ENCODE results near the gene CENPP.

Gene CENPP

GRCh38 chr9:92385477-92385876, 59.7 kb downstream of the CENPP start:
- no peak for TF ChIP-seq POLR2AphosphoS5 (IDR thresholded peaks at IDR 0.05; ENCODE audit: low read depth, low read length)
- no peak for TF ChIP-seq POU2F2 (IDR thresholded peaks at IDR 0.05; ENCODE audit: low read depth, low read length)
- TF ChIP-seq PAX5 (IDR thresholded peaks at IDR 0.05; ENCODE audit: insufficient read depth, low read length, severe bottlenecking): no peak
- TF ChIP-seq SPI1 (IDR thresholded peaks at IDR 0.05; ENCODE audit: low read depth, low read length): no peak
- no peak for TF ChIP-seq TAF1 (IDR thresholded peaks at IDR 0.05; ENCODE audit: low read depth, low read length)
- no peak for TF ChIP-seq POLR2A (IDR thresholded peaks at IDR 0.05; ENCODE audit: low read depth, low read length)
- no peak for DNase-seq (ENCODE audit: insufficient read length, low spot score)
- FAIRE-seq: no peak

GRCh38 chr9:92385953-92386352, 60.2 kb downstream of the CENPP start:
- DNase-seq (ENCODE audit: insufficient read length, low spot score): no peak
- TF ChIP-seq POLR2A (IDR thresholded peaks at IDR 0.05; ENCODE audit: low read depth, low read length): no peak
- TF ChIP-seq POLR2AphosphoS5 (IDR thresholded peaks at IDR 0.05; ENCODE audit: low read depth, low read length): no peak
- no peak for TF ChIP-seq TAF1 (IDR thresholded peaks at IDR 0.05; ENCODE audit: low read depth, low read length)
- no peak for TF ChIP-seq POU2F2 (IDR thresholded peaks at IDR 0.05; ENCODE audit: low read depth, low read length)
- TF ChIP-seq PAX5 (IDR thresholded peaks at IDR 0.05; ENCODE audit: insufficient read depth, low read length, severe bottlenecking): no peak
- no peak for TF ChIP-seq SPI1 (IDR thresholded peaks at IDR 0.05; ENCODE audit: low read depth, low read length)
- no peak for FAIRE-seq

GRCh38 chr9:92392690-92393089, 66.9 kb downstream of the CENPP start:
- DNase-seq (ENCODE audit: insufficient read length, low spot score): no peak
- FAIRE-seq: no peak
- TF ChIP-seq POLR2AphosphoS5 (IDR thresholded peaks at IDR 0.05; ENCODE audit: low read depth, low read length) (no peak), POLR2A (IDR thresholded peaks at IDR 0.05; ENCODE audit: low read depth, low read length) (no peak)

- no peak for TF ChIP-seq TAF1 (IDR thresholded peaks at IDR 0.05; ENCODE audit: low read depth, low read length)
- no peak for TF ChIP-seq SPI1 (IDR thresholded peaks at IDR 0.05; ENCODE audit: low read depth, low read length)
- TF ChIP-seq POLR2A (IDR thresholded peaks at IDR 0.05; ENCODE audit: low read depth, low read length): no peak
- TF ChIP-seq PAX5 (IDR thresholded peaks at IDR 0.05; ENCODE audit: insufficient read depth, low read length, severe bottlenecking): no peak
- no peak for TF ChIP-seq POU2F2 (IDR thresholded peaks at IDR 0.05; ENCODE audit: low read depth, low read length)
- no peak for TF ChIP-seq POLR2AphosphoS5 (IDR thresholded peaks at IDR 0.05; ENCODE audit: low read depth, low read length)
- FAIRE-seq (no peak), DNase-seq (ENCODE audit: insufficient read length, low spot score) (no peak)
These were observed 67.9 kb downstream of the CENPP start for GRCh38 chr9:92393686-92394085.

- FAIRE-seq: no peak
- no peak for DNase-seq (ENCODE audit: insufficient read length, low spot score)
- TF ChIP-seq SPI1 (IDR thresholded peaks at IDR 0.05; ENCODE audit: low read depth, low read length) (no peak), POLR2AphosphoS5 (IDR thresholded peaks at IDR 0.05; ENCODE audit: low read depth, low read length) (no peak), POLR2A (IDR thresholded peaks at IDR 0.05; ENCODE audit: low read depth, low read length) (no peak), POU2F2 (IDR thresholded peaks at IDR 0.05; ENCODE audit: low read depth, low read length) (no peak), TAF1 (IDR thresholded peaks at IDR 0.05; ENCODE audit: low read depth, low read length) (no peak), PAX5 (IDR thresholded peaks at IDR 0.05; ENCODE audit: insufficient read depth, low read length, severe bottlenecking) (no peak)
These were observed 69.9 kb downstream of the CENPP start for GRCh38 chr9:92395617-92396016.

GRCh38 chr9:92397853-92398252, 72.1 kb downstream of the CENPP start:
- no peak for DNase-seq (ENCODE audit: insufficient read length, low spot score)
- FAIRE-seq: no peak
- no peak for TF ChIP-seq SPI1 (IDR thresholded peaks at IDR 0.05; ENCODE audit: low read depth, low read length)
- TF ChIP-seq POU2F2 (IDR thresholded peaks at IDR 0.05; ENCODE audit: low read depth, low read length): no peak
- no peak for TF ChIP-seq TAF1 (IDR thresholded peaks at IDR 0.05; ENCODE audit: low read depth, low read length)
- TF ChIP-seq PAX5 (IDR thresholded peaks at IDR 0.05; ENCODE audit: insufficient read depth, low read length, severe bottlenecking): no peak
- no peak for TF ChIP-seq POLR2A (IDR thresholded peaks at IDR 0.05; ENCODE audit: low read depth, low read length)
- TF ChIP-seq POLR2AphosphoS5 (IDR thresholded peaks at IDR 0.05; ENCODE audit: low read depth, low read length): no peak

GRCh38 chr9:92402360-92402759, 76.6 kb downstream of the CENPP start:
- no peak for FAIRE-seq
- TF ChIP-seq SPI1 (IDR thresholded peaks at IDR 0.05; ENCODE audit: low read depth, low read length) (no peak), POU2F2 (IDR thresholded peaks at IDR 0.05; ENCODE audit: low read depth, low read length) (no peak), POLR2AphosphoS5 (IDR thresholded peaks at IDR 0.05; ENCODE audit: low read depth, low read length) (no peak), TAF1 (IDR thresholded peaks at IDR 0.05; ENCODE audit: low read depth, low read length) (no peak), POLR2A (IDR thresholded peaks at IDR 0.05; ENCODE audit: low read depth, low read length) (no peak), PAX5 (IDR thresholded peaks at IDR 0.05; ENCODE audit: insufficient read depth, low read length, severe bottlenecking) (no peak)
- DNase-seq (ENCODE audit: insufficient read length, low spot score): no peak

GRCh38 chr9:92402826-92403745, 77.3 kb downstream of the CENPP start:
- TF ChIP-seq SPI1 (IDR thresholded peaks at IDR 0.05; ENCODE audit: low read depth, low read length): no peak
- no peak for DNase-seq (ENCODE audit: insufficient read length, low spot score)
- FAIRE-seq: no peak

- no peak for TF ChIP-seq POLR2A (IDR thresholded peaks at IDR 0.05; ENCODE audit: low read depth, low read length)
- no peak for TF ChIP-seq SPI1 (IDR thresholded peaks at IDR 0.05; ENCODE audit: low read depth, low read length)
- no peak for TF ChIP-seq POLR2AphosphoS5 (IDR thresholded peaks at IDR 0.05; ENCODE audit: low read depth, low read length)
- TF ChIP-seq TAF1 (IDR thresholded peaks at IDR 0.05; ENCODE audit: low read depth, low read length): no peak
- TF ChIP-seq POU2F2 (IDR thresholded peaks at IDR 0.05; ENCODE audit: low read depth, low read length): no peak
- TF ChIP-seq PAX5 (IDR thresholded peaks at IDR 0.05; ENCODE audit: insufficient read depth, low read length, severe bottlenecking): no peak
- no peak for DNase-seq (ENCODE audit: insufficient read length, low spot score)
- no peak for FAIRE-seq
These were observed 78.5 kb downstream of the CENPP start, which contains the start of gene OGN for GRCh38 chr9:92404042-92404836. Gene OGN (minus strand): TSS chr9:92404578. CDS start chr9:92403407, 1,171 bp downstream.
